ENCODE data around the gene EXOG. TPM values are rescaled to one million over a fixed set of nuclear protein-coding genes. Genes with fewer than 3 reads are reported as not detected.

EXOG gene
- total RNA-seq, 1 donor from 2014 or later: 11.2 TPM

DNA sequence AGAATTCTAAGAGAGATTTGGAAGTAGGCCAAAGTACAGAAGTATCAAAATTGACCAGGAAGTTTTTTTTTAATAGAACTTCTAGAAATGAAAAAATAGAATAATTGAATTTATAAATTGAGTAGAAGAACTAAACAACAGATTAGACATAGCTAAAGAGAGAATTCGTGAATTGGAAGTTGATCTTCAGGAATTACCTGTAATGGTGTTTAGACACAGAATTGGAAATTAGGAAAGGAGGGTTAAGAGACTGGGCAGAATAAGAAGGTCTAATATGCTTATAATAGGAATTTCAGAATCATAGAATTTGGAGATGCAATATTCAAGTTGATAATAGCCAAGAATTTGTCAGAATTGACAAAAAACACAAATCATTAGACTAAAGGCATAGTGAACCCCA is 26.3 kb upstream of the EXOG start:
- Histone ChIP-seq H3K9me3 (peaks cover 0 to 5% of the 10 kb centered on the region in 2 donors), H3K4me1 (no peaks in the 10 kb centered on the region), H3K27me3 (no peaks in the 10 kb centered on the region), H3K36me3 (no peaks in the 10 kb centered on the region), H3K4me3 (no peak overlapping the region), H3K27ac (no peak overlapping the region)
- no peak for DNase-seq (ENCODE audit: low spot score in 2 of 2)
- intact Hi-C loops (cut with DNase I): no loop called here
- no peak for TF ChIP-seq CTCF (IDR thresholded peaks at IDR 0.05)

- DNase-seq (ENCODE audit: low spot score in 2 of 2): no peak
- intact Hi-C loops (cut with DNase I): no loop called here
- Histone ChIP-seq H3K27ac (no peak overlapping the region), H3K4me1 (no peaks in the 10 kb centered on the region), H3K36me3 (no peaks in the 10 kb centered on the region), H3K4me3 (no peak overlapping the region), H3K27me3 (no peaks in the 10 kb centered on the region), H3K9me3 (peaks cover 0 to 5% of the 10 kb centered on the region in 2 donors)
- TF ChIP-seq CTCF (IDR thresholded peaks at IDR 0.05): no peak
Measured at GRCh38 chr3:38471260-38471857, 24.8 kb upstream of the EXOG start.

GRCh38 chr3:38472342-38472741 is 23.8 kb upstream of the EXOG start:
- Histone ChIP-seq H3K27me3 (no peaks in the 10 kb centered on the region), H3K4me3 (no peak overlapping the region), H3K27ac (no peak overlapping the region), H3K9me3 (peaks cover 0 to 5% of the 10 kb centered on the region in 2 donors), H3K4me1 (no peaks in the 10 kb centered on the region), H3K36me3 (no peaks in the 10 kb centered on the region)
- no peak for DNase-seq (ENCODE audit: low spot score in 2 of 2)
- TF ChIP-seq CTCF (IDR thresholded peaks at IDR 0.05): no peak
- intact Hi-C loops (cut with DNase I): no loop called here

- TF ChIP-seq CTCF (IDR thresholded peaks at IDR 0.05): no peak
- no peak for DNase-seq (ENCODE audit: low spot score in 2 of 2)
- intact Hi-C loops (cut with DNase I): no loop called here
Measured at GRCh38 chr3:38473229-38473628, 22.9 kb upstream of the EXOG start.

DNA sequence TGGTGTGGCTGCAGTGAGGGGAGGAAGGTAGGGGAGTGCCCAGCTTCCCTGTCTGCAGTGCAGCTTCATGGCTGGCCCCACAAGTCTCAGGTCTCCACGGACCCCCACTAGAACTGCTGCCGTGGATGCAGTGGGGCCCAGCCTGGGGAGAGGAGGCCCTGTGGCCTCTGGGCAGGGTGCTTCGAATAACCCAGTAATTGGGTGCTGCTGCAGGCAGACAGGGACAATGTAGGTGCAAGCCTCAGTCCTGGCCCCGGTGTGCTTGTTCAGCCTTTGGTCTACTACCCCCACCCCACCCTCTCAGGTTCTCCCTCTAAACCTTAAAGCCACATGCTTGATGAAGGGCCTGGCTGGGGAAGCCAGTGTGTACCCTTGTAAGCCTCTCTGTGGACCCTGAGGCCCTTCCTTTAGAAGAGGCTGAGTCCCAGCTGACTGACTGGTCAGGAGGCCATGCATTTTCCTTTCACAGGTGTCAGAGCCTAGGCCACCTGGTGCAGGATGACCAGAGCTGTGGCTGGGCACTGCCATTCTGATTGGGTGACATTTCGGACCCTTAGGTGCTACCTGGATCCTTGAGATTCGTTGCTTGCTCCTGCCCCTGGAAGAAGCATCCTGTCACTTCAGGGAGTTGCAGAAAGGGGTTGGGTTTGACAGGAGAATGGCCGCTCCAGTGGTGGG is 21.1 kb upstream of the EXOG start:
- no peak for DNase-seq (ENCODE audit: low spot score in 2 of 2)
- no peak overlapping the region for H3K4me3 ChIP-seq
- TF ChIP-seq CTCF (IDR thresholded peaks at IDR 0.05): no peak
- H3K36me3 ChIP-seq: peaks cover 0 to 8% of the 10 kb centered on the region in 2 donors
- H3K4me1 ChIP-seq: no peaks in the 10 kb centered on the region
- no peaks in the 10 kb centered on the region for H3K27me3 ChIP-seq
- intact Hi-C loops (cut with DNase I): loop anchor here (5.0 kb wide), 1 partner anchor 358 kb away; no protein-coding TSS in a partner anchor
- no peak overlapping the region for H3K27ac ChIP-seq
- H3K9me3 ChIP-seq: peaks cover 0 to 4% of the 10 kb centered on the region in 2 donors

More at GRCh38 chr3:38473229-38473628, 22.9 kb upstream of the EXOG start:
- Histone ChIP-seq H3K4me1 (no peaks in the 10 kb centered on the region), H3K27me3 (no peaks in the 10 kb centered on the region), H3K36me3 (no peaks in the 10 kb centered on the region), H3K4me3 (no peak overlapping the region), H3K9me3 (peaks cover 0 to 5% of the 10 kb centered on the region in 2 donors), H3K27ac (no peak overlapping the region)

Data from ascending aorta (tissue), 2 donors.